SK-N-SH (cell line): ENCODE results near the gene PDYN. TPM values are rescaled to one million over a fixed set of nuclear protein-coding genes. Genes with fewer than 3 reads are reported as not detected.

Experiments
- CTCF ChIA-PET: fragments of 300-600, 350-600 bp; formaldehyde crosslinking; extraction: SDS; loops from one replicate; lab custom pipeline; 2021; lab: Yijun Ruan, JAX
- POLR2A ChIA-PET: fragments of 350-600 bp; sonication (Branson Sonifier 250); formaldehyde crosslinking; extraction: SDS; loops from one replicate; lab custom pipeline; 2020; ENCODE audit warnings: antibody characterized with exemption, inconsistent platforms; lab: Yijun Ruan, JAX
- DNase-seq: peaks from one replicate; pipeline ENCODE4 v3.0.0; 2012
- H2AFZ ChIP-seq: fragments of 200-600 bp; sonication (generic); 2 replicates; pipeline ENCODE4 v1.8.1; 2016; ENCODE audit warnings: antibody characterized with exemption, mild to moderate bottlenecking, low read depth
- H3F3A ChIP-seq: fragments of 200-600 bp; sonication (generic); replicated peaks from 2 replicates; pipeline ENCODE3; 2016; ENCODE audit warnings: antibody characterized with exemption, mild to moderate bottlenecking; ENCODE audit not compliant: insufficient read depth
- H3K27ac ChIP-seq, 2 experiments: fragments of 200-500 bp in 1 of 2; fragments of 200-600 bp in 1 of 2; sonication (Bioruptor generic) in 1 of 2; sonication (generic), shearing (Covaris generic) in 1 of 2; 2 replicates each; pipeline versions ENCODE4 v1.5.1 to v1.6.1; 2014 to 2016; ENCODE audit warnings: low read depth in 2 of 2, inconsistent platforms in 1 of 2, low read length in 1 of 2, mild to moderate bottlenecking in 1 of 2, mixed read lengths in 1 of 2
- H3K27me3 ChIP-seq: fragments of 200-600 bp; sonication (generic), shearing (Covaris generic); 2 replicates; pipeline ENCODE4 v1.6.1; 2016; ENCODE audit warnings: mixed run types; ENCODE audit not compliant: insufficient read depth
- H3K36me3 ChIP-seq, 2 experiments: fragments of 200-500 bp in 1 of 2; fragments of 200-600 bp in 1 of 2; sonication (Bioruptor generic) in 1 of 2; sonication (generic) in 1 of 2; replicated peaks in 1 of 2; 2 replicates each; pipeline versions ENCODE3 to v1.5.1; 2014 to 2016; ENCODE audit warnings: low read length in 1 of 2, mild to moderate bottlenecking in 1 of 2; ENCODE audit not compliant: insufficient read depth in 2 of 2, control insufficient read depth in 1 of 2
- H3K4me1 ChIP-seq, 2 experiments: fragments of 200-500 bp in 1 of 2; fragments of 200-600 bp in 1 of 2; sonication (Bioruptor generic) in 1 of 2; sonication (generic), shearing (Covaris generic) in 1 of 2; 2 replicates each; pipeline versions ENCODE4 v1.5.1 to v1.6.1; 2014 to 2016; ENCODE audit warnings: low read depth in 1 of 2, low read length in 1 of 2, mixed run types in 1 of 2; ENCODE audit not compliant: insufficient read depth in 2 of 2, control insufficient read depth in 1 of 2
- H3K4me2 ChIP-seq: fragments of 200-600 bp; sonication (generic), shearing (Covaris generic); 2 replicates; pipeline ENCODE4 v1.6.1; 2017; ENCODE audit warnings: mixed run types
- H3K4me3 ChIP-seq, 2 experiments: fragments of 200-500 bp in 1 of 2; fragments of 200-600 bp in 1 of 2; sonication (Bioruptor generic) in 1 of 2; sonication (generic), shearing (Covaris generic) in 1 of 2; 2 replicates each; pipeline versions ENCODE4 v1.5.1 to v1.8.1; 2014 to 2016; ENCODE audit warnings: low read depth in 2 of 2, inconsistent platforms in 1 of 2, low read length in 1 of 2, mild to moderate bottlenecking in 1 of 2, mixed read lengths in 1 of 2, moderate library complexity in 1 of 2
- H3K79me2 ChIP-seq: fragments of 200-600 bp; sonication (generic); 2 replicates; pipeline ENCODE4 v1.8.1; 2017; ENCODE audit warnings: mild to moderate bottlenecking; ENCODE audit not compliant: insufficient read depth
- H3K9ac ChIP-seq: fragments of 200-600 bp; sonication (generic); 2 replicates; pipeline ENCODE4 v1.6.1; 2017; ENCODE audit warnings: mixed run types
- H3K9me2 ChIP-seq: fragments of 200-600 bp; sonication (generic); 2 replicates; pipeline ENCODE4 v1.6.1; 2017; ENCODE audit warnings: mixed run types
- H3K9me3 ChIP-seq: fragments of 200-600 bp; sonication (generic); 2 replicates; pipeline ENCODE4 v1.6.1; 2017; ENCODE audit warnings: mixed run types, mild to moderate bottlenecking, moderate library complexity
- H4K20me1 ChIP-seq: fragments of 200-600 bp; sonication (generic); 2 replicates; pipeline ENCODE4 v1.6.1; 2017; ENCODE audit warnings: mild to moderate bottlenecking, mixed run types; ENCODE audit not compliant: insufficient read depth
- CHD2 ChIP-seq: fragments of 150-350 bp; IDR thresholded peaks from 2 replicates; pipeline ENCODE4 v1.6.1; 2018; ENCODE audit warnings: low read length; ENCODE audit not compliant: partially characterized antibody
- CTCF ChIP-seq: fragments of 200-600 bp; sonication (generic); IDR thresholded peaks from 2 replicates; pipeline ENCODE4 v1.6.1; 2017; ENCODE audit warnings: antibody characterized with exemption, mild to moderate bottlenecking, moderate library complexity
- EZH2phosphoT487 ChIP-seq: fragments of 200-600 bp; sonication (generic); IDR thresholded peaks from 2 replicates; pipeline ENCODE4 v1.6.1; 2017; ENCODE audit warnings: low read depth, mixed run types, mild to moderate bottlenecking, antibody characterized with exemption, moderate library complexity, borderline replicate concordance
- FOXJ3 ChIP-seq: sonication (generic); formaldehyde crosslinking; IDR thresholded peaks from 2 replicates; pipeline ENCODE4 v1.5.1; 2020; ENCODE audit warnings: mild to moderate bottlenecking, missing genetic modification reagents
- GABPA ChIP-seq: IDR thresholded peaks from 2 replicates; pipeline ENCODE4 v1.4.0; 2012; ENCODE audit warnings: low read depth, mild to moderate bottlenecking
- GATA2 ChIP-seq: sonication (generic); formaldehyde crosslinking; IDR thresholded peaks from 2 replicates; pipeline ENCODE4 v1.5.0; 2020; ENCODE audit warnings: mild to moderate bottlenecking, missing genetic modification reagents
- IRF3 ChIP-seq: fragments of 150-350 bp; IDR thresholded peaks from 2 replicates; pipeline ENCODE4 v1.6.1; 2016; ENCODE audit warnings: mild to moderate bottlenecking, low read depth, low read length
- JUND ChIP-seq: IDR thresholded peaks from 2 replicates; pipeline ENCODE4 v1.4.0; 2012
- MEF2A ChIP-seq: IDR thresholded peaks from 2 replicates; pipeline ENCODE4 v1.4.0; 2012; ENCODE audit warnings: low read depth, borderline replicate concordance
- MXI1 ChIP-seq: IDR thresholded peaks from 2 replicates; pipeline ENCODE4 v1.6.1; 2012; ENCODE audit warnings: mild to moderate bottlenecking, low read depth, low read length, improper control_type of control experiment
- PBX3 ChIP-seq: IDR thresholded peaks from 2 replicates; pipeline ENCODE4; 2012
- RAD21 ChIP-seq: IDR thresholded peaks from 2 replicates; pipeline ENCODE4 v1.6.1; 2012; ENCODE audit warnings: mild to moderate bottlenecking, low read length
- RFX5 ChIP-seq: IDR thresholded peaks from 2 replicates; pipeline ENCODE4 v1.6.1; 2012; ENCODE audit warnings: mild to moderate bottlenecking, improper control_type of control experiment, low read length
- SIN3A ChIP-seq: IDR thresholded peaks from 2 replicates; pipeline ENCODE4 v1.6.1; 2012; ENCODE audit warnings: low read depth, mild to moderate bottlenecking, low read length, moderate library complexity, borderline replicate concordance
- TAF1 ChIP-seq: IDR thresholded peaks from 2 replicates; pipeline ENCODE4 v1.6.1; 2012; ENCODE audit warnings: low read depth, mild to moderate bottlenecking, low read length, moderate library complexity, borderline replicate concordance
- TCF12 ChIP-seq: IDR thresholded peaks from 2 replicates; pipeline ENCODE4 v1.4.0; 2012
- TEAD4 ChIP-seq: IDR thresholded peaks from 2 replicates; pipeline ENCODE4 v1.4.0; 2012; ENCODE audit warnings: mild to moderate bottlenecking, borderline replicate concordance; ENCODE audit not compliant: insufficient read depth
- USF1 ChIP-seq: IDR thresholded peaks from 2 replicates; pipeline ENCODE4 v1.4.0; 2012; ENCODE audit warnings: low read depth, borderline replicate concordance
- YY1 ChIP-seq: IDR thresholded peaks from 2 replicates; pipeline ENCODE4 v1.4.0; 2012; ENCODE audit warnings: low read depth, mild to moderate bottlenecking
- ZBTB33 ChIP-seq: IDR thresholded peaks from 2 replicates; pipeline ENCODE4 v1.4.0; 2012; ENCODE audit warnings: low read depth, borderline replicate concordance
- WGBS: methylation state at CpG from one replicate; pipeline ENCODE4 v1.1.6; 2017; ENCODE audit warnings: low lambda C conversion rate; 5-methylcytosine and 5-hydroxymethylcytosine counted together
- polyA plus RNA-seq, 3 experiments: library from polyadenylated mRNA; depleted of rRNA; stranded (reverse); fragments of >200 nt; gene quantifications; 2 replicates each; pipeline ENCODE4 v1.2.3, GENCODE V29; 2012

Gene PDYN
- polyA plus RNA-seq, 1 of the 3 experiments (the other 2 are of a cell fraction), result not detected

GRCh38 chr20:1943275-1944002, 50.4 kb downstream of the PDYN start:
- POLR2A ChIA-PET, result no interaction called here
- Histone ChIP-seq H3K4me1 (no peaks in the 10 kb centered on the region; a peak in 1 of 4 replicates), H3K9me3 (no peaks in the 10 kb centered on the region), H3K9ac (no peak overlapping the region), H3K4me2 (no peak overlapping the region), H3K4me3 (no peak overlapping the region), H3K27ac (no peak overlapping the region), H4K20me1 (no peaks in the 10 kb centered on the region), H2AFZ (no peak overlapping the region), H3F3A (no peaks in the 10 kb centered on the region), H3K9me2 (no peaks in the 10 kb centered on the region), H3K79me2 (no peaks in the 10 kb centered on the region), H3K27me3 (no peaks in the 10 kb centered on the region; the same call in 1 of the 2 replicates), H3K36me3 (peaks cover 0 to 4% of the 10 kb centered on the region in 2 experiments)
- CTCF ChIA-PET, result interaction anchor here (0.9 to 1.5 kb wide), 2 partner anchors 63 to 141 kb away, joined by 4 read pairs; no protein-coding TSS in a partner anchor
- WGBS, result 74% methylated on average over 8 of the region's 8 CpGs
- no peak for DNase-seq
- TF ChIP-seq MEF2A, result no peak
- no peak for TF ChIP-seq ZBTB33
- TF ChIP-seq JUND, result no peak
- no peak for TF ChIP-seq EZH2phosphoT487
- no peak for TF ChIP-seq IRF3
- no peak for TF ChIP-seq CHD2
- TF ChIP-seq TEAD4, result no peak
- TF ChIP-seq FOXJ3 (CRISPR knock-in tag), result no peak
- TF ChIP-seq RAD21, result no peak
- no peak for TF ChIP-seq TCF12
- no peak for TF ChIP-seq USF1
- no peak for TF ChIP-seq GATA2
- no peak for TF ChIP-seq GABPA
- TF ChIP-seq PBX3, result no peak
- TF ChIP-seq YY1, result no peak
- TF ChIP-seq TAF1, result no peak
- no peak for TF ChIP-seq SIN3A
- no peak for TF ChIP-seq CTCF
- TF ChIP-seq MXI1, result no peak
- no peak for TF ChIP-seq RFX5
